Osteocyte (in vitro differentiated cells): ENCODE results near the gene NGEF. TPM values are rescaled to one million over a fixed set of nuclear protein-coding genes. Genes with fewer than 3 reads are reported as not detected.
A peak's percentile ranks its signal among the peaks of the same experiment; 100 is the strongest.

Experiments used
- DNase-seq: peaks from one replicate; pipeline ENCODE4 v3.0.0; 2021; ENCODE audit warnings: mixed read lengths; ENCODE audit not compliant: unreplicated experiment; ENCODE audit errors: extremely low spot score
- H3K27ac Mint-ChIP-seq: one replicate; pipeline ENCODE4 v1.8.0; 2021; ENCODE audit warnings: mild to moderate bottlenecking, mixed read lengths; ENCODE audit not compliant: unreplicated experiment
- H3K27me3 Mint-ChIP-seq: one replicate; pipeline ENCODE4 v1.8.0; 2021; ENCODE audit warnings: mixed read lengths; ENCODE audit not compliant: unreplicated experiment
- H3K36me3 Mint-ChIP-seq: one replicate; pipeline ENCODE4 v1.8.0; 2021; ENCODE audit warnings: mixed read lengths; ENCODE audit not compliant: unreplicated experiment
- H3K4me1 Mint-ChIP-seq: one replicate; pipeline ENCODE4 v1.8.0; 2021; ENCODE audit warnings: mixed read lengths; ENCODE audit not compliant: unreplicated experiment
- H3K4me3 Mint-ChIP-seq: one replicate; pipeline ENCODE4 v1.8.0; 2021; ENCODE audit warnings: mild to moderate bottlenecking, moderate library complexity, mixed read lengths; ENCODE audit not compliant: unreplicated experiment
- H3K9me3 Mint-ChIP-seq: one replicate; pipeline ENCODE4 v1.8.0; 2021; ENCODE audit warnings: mixed read lengths; ENCODE audit not compliant: unreplicated experiment
- total RNA-seq: library from RNA; stranded (reverse); gene quantifications from 2 replicates; pipeline ENCODE4 v1.2.1, GENCODE V29; 2021
- TF ChIP-seq, protein P1 (sequence below): fragments of 200-600 bp; sonication (generic); IDR thresholded peaks from 2 replicates; pipeline ENCODE4 v1.5.0; 2021; ENCODE audit warnings: antibody characterized with exemption, mild to moderate bottlenecking, moderate library complexity

The NGEF gene
- total RNA-seq, 1 donor from 2014 or later, result 0.27 TPM

GRCh38 chr2:232893834-232894233 is 119.2 kb downstream of the NGEF start:
- TF ChIP-seq, protein P1, sequence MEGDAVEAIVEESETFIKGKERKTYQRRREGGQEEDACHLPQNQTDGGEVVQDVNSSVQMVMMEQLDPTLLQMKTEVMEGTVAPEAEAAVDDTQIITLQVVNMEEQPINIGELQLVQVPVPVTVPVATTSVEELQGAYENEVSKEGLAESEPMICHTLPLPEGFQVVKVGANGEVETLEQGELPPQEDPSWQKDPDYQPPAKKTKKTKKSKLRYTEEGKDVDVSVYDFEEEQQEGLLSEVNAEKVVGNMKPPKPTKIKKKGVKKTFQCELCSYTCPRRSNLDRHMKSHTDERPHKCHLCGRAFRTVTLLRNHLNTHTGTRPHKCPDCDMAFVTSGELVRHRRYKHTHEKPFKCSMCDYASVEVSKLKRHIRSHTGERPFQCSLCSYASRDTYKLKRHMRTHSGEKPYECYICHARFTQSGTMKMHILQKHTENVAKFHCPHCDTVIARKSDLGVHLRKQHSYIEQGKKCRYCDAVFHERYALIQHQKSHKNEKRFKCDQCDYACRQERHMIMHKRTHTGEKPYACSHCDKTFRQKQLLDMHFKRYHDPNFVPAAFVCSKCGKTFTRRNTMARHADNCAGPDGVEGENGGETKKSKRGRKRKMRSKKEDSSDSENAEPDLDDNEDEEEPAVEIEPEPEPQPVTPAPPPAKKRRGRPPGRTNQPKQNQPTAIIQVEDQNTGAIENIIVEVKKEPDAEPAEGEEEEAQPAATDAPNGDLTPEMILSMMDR, result no peak
- H3K9me3 Mint-ChIP-seq, result no peaks in the 10 kb centered on the region
- H3K27me3 Mint-ChIP-seq, result no peaks in the 10 kb centered on the region
- peaks cover 10% of the 10 kb centered on the region for H3K4me1 Mint-ChIP-seq
- H3K27ac Mint-ChIP-seq, result no peak overlapping the region
- H3K4me3 Mint-ChIP-seq, result no peak overlapping the region
- DNase-seq, result peak; percentile 77
- H3K36me3 Mint-ChIP-seq, result no peaks in the 10 kb centered on the region

GRCh38 chr2:232892843-232893242 is 120.2 kb downstream of the NGEF start:
- no peaks in the 10 kb centered on the region for H3K9me3 Mint-ChIP-seq
- H3K4me3 Mint-ChIP-seq, result no peak overlapping the region
- H3K27me3 Mint-ChIP-seq, result no peaks in the 10 kb centered on the region
- no peaks in the 10 kb centered on the region for H3K36me3 Mint-ChIP-seq
- DNase-seq, result peak; percentile 74
- no peak overlapping the region for H3K27ac Mint-ChIP-seq
- H3K4me1 Mint-ChIP-seq, result peaks cover 10% of the 10 kb centered on the region
- TF ChIP-seq, protein P1, result no peak

DNA sequence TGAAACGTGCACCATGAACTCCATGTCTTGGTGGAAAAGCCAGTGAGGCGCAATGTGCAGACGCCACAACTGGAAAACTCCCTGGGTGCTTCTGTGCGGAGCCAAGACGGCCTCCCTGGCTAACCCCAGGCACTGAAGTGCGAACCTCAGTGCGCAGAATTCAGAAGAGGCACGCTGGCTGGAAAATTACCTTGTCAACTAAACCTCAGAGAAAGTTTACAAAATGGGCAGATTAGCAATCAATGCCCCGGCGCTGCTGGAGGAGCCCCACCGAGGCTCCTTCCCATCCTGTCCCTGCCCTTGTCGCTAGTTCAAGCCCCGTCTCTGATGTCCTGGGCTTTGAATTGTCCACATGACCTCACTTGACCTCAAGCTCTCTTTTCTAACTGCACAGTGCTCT is 120.8 kb downstream of the NGEF start:
- Mint-ChIP-seq H3K36me3 (no peaks in the 10 kb centered on the region), H3K27me3 (no peaks in the 10 kb centered on the region), H3K27ac (no peak overlapping the region), H3K9me3 (no peaks in the 10 kb centered on the region), H3K4me1 (peaks cover 10% of the 10 kb centered on the region), H3K4me3 (no peak overlapping the region)
- DNase-seq, result peak; percentile 53
- TF ChIP-seq, protein P1, result no peak

DNA sequence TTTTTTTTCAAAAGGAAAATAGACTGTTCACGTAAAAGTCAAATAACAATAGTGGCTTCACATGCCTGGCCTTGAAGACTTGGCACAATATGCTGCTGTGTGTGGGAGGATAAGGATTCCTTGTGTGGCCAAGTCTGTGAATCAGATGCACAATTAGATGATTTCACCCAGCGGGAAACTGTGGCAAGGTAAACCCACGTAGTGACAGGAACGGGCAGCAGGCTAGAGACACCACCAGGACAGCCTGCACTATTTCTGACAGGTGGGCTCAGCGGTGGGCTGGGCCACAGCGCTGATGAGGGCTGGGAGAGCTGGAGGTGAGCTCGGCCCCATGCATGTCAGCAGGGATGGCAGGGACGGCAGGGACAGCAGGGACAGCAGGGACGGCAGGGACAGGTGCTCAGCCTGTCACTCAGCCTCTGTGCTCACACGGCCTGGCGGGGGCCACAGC is 121.4 kb downstream of the NGEF start:
- Mint-ChIP-seq H3K36me3 (no peaks in the 10 kb centered on the region), H3K4me3 (no peak overlapping the region), H3K9me3 (no peaks in the 10 kb centered on the region), H3K27me3 (no peaks in the 10 kb centered on the region), H3K27ac (no peak overlapping the region), H3K4me1 (peaks cover 10% of the 10 kb centered on the region)
- peak; percentile 72 for DNase-seq
- TF ChIP-seq, protein P1, result no peak

- TF ChIP-seq, protein P1, result no peak
- H3K4me1 Mint-ChIP-seq, result peaks cover 10% of the 10 kb centered on the region
- H3K27me3 Mint-ChIP-seq, result no peaks in the 10 kb centered on the region
- no peaks in the 10 kb centered on the region for H3K9me3 Mint-ChIP-seq
- DNase-seq, result peak; percentile 80
- H3K4me3 Mint-ChIP-seq, result no peak overlapping the region
- no peak overlapping the region for H3K27ac Mint-ChIP-seq
- H3K36me3 Mint-ChIP-seq, result no peaks in the 10 kb centered on the region
Measured at GRCh38 chr2:232890896-232891601, 122.0 kb downstream of the NGEF start.
